Stimulated activated CD4-positive, alpha-beta T cell treated with anti-CD3 and anti-CD28 coated beads, TNF-alpha, amount 100 ng/mL, for 48 hours (primary cell): ENCODE measurements around the gene DPP7.
A peak's percentile ranks its signal among the peaks of the same experiment; 100 is the strongest.

Source experiments
- DNase-seq, 3 donors: peaks; one replicate each; pipeline ENCODE4 v3.0.0-alpha.2; 2020; ENCODE audit warnings: low read depth in 3 of 3

Gene DPP7

DNA sequence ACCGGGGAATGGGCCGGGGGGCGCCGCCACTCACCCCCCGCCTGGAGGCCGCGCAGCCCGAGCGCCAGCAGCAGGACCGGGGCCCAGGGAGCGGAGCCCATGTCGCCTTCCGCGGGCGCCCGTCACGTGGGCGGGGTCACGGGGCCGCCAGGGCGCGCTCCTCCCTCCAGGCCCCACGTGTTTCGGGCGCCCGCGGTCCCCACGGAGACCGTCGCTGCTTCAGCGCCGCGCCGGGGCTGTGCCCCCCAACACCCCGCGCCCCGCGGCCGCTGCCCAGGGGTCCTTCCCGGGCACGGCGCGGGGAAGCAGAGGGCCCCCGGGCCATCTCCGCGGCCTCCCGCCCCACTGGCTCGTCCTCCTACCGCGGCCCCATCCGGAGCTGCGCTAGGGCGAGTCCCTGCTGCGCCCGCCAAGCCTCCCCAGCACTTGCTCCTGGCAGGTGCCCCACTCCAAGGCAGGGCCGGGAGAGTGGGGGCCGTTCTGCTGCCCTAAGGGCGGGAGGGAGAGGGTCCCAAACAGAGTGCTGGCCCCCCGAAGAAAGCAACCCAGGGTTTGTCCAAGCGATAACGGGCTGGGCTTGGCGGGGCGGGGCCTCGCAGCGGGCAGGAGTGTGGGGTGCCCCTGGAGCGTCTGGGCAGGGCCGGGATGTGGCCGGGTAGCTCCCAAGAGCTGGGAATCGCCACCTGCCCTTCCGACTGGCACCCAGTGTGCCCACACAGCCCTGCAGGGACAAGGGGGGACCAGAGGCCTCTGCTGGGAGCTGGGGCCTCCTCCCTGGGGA lies at the start of gene DPP7:
DPP7 (minus strand) TSS at position 121 of the 781 bp plus-strand sequence; CDS start at position 101, 20 bp downstream.
- peak; percentile 57 to 84 (median 62) for DNase-seq

GRCh38 chr9:137163805-137164204 lies 49.3 kb upstream of the DPP7 start:
- DNase-seq, result no peak

- DNase-seq, result no peak
Measured at GRCh38 chr9:137163365-137163715, 48.8 kb upstream of the DPP7 start.

- DNase-seq, result no peak
Measured at GRCh38 chr9:137162505-137163364, 48.2 kb upstream of the DPP7 start.

DNA sequence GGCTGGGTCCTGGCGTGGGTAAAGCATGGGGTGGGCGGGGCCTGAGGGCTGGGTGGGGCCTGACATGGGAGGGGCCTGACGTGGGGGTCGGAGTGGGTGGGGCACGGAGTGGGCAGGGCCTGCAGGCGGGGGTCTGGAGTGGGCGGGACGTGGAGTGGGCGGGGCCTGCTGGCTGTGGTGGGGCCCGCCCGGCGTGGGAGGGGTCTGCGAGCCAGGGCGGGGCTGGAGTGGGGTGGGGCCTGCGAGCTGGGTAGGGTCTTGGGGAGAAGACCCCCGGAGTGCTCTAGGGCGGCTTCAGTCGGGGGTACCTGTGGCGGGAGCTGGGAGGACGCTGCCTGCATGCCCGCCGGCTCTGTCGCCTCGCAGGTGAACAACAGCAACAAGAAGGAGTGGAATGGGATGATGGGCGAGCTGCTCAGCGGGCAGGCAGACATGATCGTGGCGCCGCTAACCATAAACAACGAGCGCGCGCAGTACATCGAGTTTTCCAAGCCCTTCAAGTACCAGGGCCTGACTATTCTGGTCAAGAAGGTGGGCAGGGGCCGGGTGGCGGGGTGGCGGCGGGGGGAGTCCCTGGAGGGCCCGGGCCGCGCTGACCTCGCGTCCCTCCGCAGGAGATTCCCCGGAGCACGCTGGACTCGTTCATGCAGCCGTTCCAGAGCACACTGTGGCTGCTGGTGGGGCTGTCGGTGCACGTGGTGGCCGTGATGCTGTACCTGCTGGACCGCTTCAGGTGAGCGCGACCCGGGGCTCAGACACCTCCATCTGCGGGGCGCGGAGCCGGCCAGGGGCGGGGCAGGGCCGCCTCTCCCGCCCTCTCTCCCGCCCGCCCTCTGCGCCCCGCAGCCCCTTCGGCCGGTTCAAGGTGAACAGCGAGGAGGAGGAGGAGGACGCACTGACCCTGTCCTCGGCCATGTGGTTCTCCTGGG lies 47.3 kb upstream of the DPP7 start:
- no peak for DNase-seq

GRCh38 chr9:137160716-137161557 lies 46.4 kb upstream of the DPP7 start:
- DNase-seq, result no peak

DNA sequence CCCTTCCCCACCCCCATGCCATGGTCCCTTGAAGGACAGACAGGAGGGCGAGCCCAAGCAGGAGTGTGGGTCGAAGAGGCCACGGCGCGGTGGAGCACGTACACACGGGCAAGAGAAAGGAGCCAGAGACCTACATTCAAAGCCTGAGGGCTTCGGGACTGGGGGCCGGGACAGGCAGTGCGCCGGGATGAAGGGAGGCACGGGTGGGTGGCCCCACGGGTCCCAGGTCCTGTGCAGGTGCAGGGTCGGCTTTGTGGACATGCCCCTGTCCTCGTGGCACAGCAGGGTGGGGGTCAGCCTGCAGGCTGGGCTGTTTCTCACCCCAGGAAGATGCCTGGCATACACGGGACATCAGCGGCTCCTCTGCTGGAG lies 45.5 kb upstream of the DPP7 start:
- no peak for DNase-seq

DNA sequence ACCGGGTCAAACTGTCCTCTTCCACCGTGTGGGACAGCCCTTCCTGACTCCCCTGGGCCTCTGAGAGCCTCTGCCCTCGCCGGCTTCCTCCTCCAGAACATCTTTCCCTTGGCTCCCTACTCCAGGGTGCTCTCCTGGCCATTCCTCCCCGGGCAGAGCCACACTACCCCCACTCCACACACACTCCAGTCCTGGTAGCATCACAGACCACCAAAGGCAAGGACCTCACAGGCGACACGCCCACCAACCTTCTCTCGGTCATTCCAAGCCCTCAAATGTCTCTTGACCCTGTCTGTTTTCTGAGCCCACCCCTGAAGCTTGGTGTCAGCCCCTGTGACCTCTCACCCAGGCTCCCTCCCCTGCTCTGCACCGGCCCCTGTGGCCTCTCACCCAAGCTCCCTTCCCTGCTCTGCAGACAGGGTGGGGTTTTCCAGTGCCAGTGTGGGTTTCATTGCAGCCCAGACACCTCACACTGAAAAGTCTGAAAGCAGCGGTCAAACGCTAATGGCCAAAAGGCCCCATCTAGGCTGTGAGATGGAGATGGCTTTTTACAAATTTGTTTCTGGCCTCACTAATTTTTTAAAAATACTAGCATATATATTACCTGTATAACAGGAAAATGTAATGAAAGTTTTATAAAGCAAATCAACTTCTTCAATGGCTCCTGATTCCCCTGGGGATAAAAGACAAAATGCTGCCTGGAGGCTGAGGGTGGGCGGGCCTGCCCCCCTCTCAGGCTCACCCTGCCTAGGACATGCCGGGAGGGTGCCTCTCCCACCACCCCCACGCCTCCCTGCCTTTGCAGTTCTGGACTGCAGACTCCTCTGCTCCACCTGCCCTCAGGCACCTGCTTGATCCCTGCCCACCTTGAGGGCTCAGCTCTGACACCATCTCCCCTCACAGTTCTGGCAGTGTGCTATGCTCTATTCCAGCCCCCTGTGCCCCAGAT lies 44.8 kb upstream of the DPP7 start:
- no peak for DNase-seq

DNA sequence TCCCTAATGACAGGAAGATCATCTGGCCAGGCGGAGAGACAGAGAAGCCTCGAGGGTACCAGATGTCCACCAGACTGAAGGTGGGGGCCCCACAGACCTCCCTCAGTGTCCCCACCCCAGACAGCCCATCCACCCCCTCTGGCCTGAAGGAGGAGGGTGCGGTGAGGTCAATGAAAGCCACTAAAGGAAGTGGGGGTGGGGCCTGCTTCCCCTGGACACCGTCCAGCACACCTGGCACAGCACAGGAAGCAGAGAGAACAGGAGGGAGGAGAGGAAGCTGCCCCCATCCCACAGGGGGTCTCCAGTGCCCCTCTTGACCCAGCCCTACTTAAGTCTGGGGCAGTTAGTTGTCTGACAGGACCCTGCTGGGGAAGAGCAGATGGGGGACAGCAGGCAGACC lies 44.1 kb upstream of the DPP7 start:
- no peak for DNase-seq

DNA sequence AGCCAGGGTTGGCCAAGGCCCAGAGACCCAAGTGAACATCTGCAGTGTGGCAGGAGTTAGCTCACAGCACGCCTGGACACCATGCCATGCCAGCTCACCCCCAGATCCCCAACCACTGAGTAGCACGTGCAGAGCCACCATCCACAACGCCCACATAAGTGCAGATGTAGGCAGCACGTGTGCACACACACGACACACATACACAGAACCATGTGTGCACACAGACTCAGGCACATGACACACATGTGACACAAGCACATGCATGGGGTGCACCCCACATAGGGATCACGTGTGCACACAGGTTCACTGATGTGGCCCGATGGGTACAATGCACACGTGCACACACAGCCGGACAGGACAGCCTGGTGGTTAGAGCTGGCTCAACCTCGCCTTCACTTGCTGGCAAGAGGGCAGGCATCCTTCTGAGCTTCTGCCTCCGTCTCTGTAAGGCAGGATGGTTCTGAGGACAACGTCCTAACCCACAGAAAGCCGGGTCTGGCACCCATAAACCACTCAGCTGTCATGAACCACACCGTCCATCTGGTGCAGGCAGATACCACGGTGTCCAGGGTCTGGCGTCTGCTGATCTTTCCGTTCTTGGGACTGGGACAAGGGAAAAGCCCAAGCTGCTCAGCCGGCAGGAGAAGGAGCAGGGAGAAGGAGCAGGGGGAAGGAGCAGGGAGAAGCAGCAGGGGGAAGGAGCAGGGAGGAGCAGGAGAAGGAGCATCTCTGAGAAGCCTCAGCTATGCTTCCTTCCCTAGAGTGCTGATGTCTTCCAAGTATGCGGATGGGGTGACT lies 43.3 kb upstream of the DPP7 start:
- no peak for DNase-seq

DNA sequence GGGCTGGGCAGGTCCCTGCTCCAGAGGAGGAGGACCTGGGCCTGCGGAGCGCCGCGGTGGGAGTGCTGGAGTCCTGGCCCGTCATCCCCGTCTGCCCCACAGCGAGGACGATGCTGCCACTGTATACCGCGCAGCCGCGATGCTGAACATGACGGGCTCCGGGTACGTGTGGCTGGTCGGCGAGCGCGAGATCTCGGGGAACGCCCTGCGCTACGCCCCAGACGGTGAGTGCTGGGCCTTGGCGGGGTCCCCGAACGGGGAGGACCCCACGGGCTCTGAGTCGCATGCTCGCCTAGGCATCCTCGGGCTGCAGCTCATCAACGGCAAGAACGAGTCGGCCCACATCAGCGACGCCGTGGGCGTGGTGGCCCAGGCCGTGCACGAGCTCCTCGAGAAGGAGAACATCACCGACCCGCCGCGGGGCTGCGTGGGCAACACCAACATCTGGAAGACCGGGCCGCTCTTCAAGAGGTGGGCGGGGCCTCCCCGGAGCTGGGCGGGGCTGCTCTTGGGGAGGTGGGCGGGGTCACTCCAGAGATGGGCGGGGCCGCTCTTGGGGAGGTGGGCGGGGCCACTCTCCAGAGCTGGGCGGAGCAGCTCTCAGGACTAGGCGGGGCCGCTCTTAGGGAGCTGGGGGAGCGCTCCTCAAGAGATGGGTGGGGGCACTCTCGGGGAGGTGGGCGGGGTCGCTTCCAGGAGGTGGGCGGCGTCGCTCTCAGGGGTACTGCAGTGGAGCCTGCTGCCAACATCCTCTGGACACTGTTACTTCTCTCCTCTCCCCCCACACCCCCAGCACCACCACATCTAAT lies 42.2 kb upstream of the DPP7 start:
- DNase-seq, result peak; percentile 47 to 52 (median 47)

DNA sequence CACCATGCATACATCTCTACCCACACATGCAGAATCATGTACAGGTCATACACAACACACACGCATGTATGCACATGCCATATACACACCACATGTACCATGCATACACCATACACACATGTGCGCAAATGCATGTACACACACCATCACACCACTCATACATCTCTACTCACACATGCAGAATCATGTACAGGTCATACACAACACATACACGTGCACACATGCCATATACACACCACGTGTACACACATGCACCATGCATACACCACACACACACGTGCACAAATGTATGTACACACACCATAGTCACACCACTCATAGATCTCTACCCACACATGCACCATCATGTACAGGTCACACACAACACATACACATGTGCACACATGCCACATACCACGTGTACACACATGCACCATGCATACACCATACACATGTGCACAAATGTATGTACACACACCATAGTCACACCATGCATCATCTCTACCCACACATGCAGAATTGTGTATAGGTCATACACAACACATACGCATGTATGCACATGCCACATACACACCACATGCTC lies 38.4 kb upstream of the DPP7 start:
- no peak for DNase-seq

DNA sequence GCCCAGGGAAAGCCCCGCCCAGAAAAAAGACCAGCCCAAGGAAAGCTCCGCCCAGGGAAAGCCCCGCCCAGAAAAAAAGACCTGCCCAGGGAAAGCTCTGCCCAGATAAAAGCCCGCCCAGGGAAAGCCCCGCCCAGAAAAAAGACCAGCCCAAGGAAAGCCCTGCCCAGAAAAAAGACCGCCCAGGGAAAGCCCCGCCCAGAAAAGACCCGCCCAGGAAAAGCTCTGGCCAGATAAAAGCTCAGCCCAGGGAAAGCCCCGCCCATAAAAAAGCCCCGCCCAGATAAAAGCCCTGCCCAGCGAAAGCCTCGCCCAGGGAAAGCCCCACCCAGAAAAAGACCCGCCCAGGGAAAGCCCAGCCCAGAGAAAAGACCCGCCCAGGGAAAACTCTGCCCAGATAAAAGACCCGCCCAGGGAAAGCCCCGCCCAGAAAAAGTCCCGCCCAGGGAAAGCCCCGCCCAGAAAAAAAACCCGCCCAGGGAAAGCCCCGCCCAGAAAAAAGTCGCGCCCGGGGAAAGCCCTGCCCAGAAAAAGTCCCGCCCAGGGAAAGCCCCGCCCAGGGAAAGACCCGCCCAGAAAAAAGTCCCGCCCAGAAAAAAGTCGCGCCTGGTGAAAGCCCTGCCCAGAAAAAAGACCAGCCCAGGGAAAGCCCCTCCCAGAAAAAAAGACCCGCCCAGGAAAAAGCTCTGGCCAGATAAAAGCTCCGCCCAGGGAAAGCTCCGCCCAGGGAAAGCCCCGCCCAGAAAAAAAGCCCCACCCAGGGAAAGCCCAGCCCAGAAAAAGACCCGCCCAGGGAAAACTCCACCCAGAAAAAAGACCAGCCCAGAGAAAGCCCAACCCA lies 36.3 kb upstream of the DPP7 start:
- DNase-seq, result peak in 2 of 3 donors; percentile 46 to 75

- peak in 1 of 3 donors; percentile 62 for DNase-seq
Measured at GRCh38 chr9:137149942-137150616, 35.5 kb upstream of the DPP7 start.

- DNase-seq, result no peak
Measured at GRCh38 chr9:137149363-137149762, 34.8 kb upstream of the DPP7 start.

- no peak for DNase-seq
Measured at GRCh38 chr9:137148661-137149060, 34.1 kb upstream of the DPP7 start.
